GM18873 (cell line): Measurements from ENCODE around the gene SMAP2.
"Not testable (repeated sequence)": the region's sequence is repeated elsewhere in the genome, so short reads cannot be mapped to it uniquely, and the experiment has no call there.

Source experiments
- ATAC-seq: cut with Tn5 transposase; IDR thresholded peaks from one replicate; pipeline ENCODE4 v1.9.1; 2021; ENCODE audit warnings: mild to moderate bottlenecking, moderate library complexity, moderate number of reproducible peaks; ENCODE audit not compliant: unreplicated experiment, low FRiP score

The SMAP2 gene

GRCh38 chr1:40371707-40372258 is 1.7 kb upstream of the SMAP2 start:
- ATAC-seq, result no peak

DNA sequence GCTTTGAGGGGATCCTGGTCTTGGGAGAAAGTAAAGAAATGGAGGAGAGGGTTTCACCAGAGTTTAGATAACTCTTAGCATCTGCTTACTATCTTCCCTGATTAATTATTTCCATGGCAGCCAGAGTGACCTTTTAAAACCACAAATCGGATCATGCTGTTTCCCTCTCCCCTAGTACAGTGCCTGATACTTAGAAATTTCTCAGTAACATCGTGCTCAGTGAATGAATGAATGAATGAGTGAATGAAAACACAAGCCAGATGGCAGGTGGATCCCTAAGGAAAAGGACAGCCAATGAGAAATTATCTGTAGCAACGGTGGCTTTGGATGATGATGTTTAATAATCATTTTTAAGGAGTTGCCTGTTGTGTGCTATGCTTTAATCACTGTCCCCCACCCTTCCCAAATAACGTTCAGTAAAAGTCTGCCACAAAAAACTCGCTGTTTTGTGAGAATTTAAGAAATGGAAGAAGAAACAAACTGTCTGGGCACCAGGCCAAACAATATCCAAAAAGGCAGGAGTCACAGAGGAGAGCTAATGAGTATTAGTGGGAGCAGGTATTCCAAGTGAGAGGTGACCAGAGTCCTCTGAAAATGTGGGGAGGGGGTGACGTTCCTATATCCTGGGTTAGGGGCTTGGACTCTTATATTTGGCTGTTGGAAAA is 737 bp upstream of the SMAP2 start:
- ATAC-seq, result no peak

DNA sequence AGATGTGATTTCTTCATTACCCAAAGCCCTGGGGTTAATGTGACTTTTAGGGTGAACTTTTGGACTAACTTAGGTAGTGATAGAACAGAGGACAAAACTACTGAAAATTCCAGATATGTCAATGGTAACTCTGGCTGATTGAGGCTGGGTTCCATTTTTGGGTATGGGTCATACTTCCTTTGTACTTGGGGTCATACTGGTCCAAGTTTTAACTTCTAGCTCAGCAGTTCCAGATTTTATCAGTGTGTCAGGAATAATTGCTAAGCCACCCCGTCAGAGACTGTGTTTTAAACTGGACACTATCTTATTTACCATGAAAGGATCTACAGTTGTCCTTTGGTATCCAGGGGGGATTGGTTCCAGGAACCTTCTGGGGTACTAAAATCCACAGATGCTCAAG is 4.0 kb downstream of the SMAP2 start:
- no peak for ATAC-seq

DNA sequence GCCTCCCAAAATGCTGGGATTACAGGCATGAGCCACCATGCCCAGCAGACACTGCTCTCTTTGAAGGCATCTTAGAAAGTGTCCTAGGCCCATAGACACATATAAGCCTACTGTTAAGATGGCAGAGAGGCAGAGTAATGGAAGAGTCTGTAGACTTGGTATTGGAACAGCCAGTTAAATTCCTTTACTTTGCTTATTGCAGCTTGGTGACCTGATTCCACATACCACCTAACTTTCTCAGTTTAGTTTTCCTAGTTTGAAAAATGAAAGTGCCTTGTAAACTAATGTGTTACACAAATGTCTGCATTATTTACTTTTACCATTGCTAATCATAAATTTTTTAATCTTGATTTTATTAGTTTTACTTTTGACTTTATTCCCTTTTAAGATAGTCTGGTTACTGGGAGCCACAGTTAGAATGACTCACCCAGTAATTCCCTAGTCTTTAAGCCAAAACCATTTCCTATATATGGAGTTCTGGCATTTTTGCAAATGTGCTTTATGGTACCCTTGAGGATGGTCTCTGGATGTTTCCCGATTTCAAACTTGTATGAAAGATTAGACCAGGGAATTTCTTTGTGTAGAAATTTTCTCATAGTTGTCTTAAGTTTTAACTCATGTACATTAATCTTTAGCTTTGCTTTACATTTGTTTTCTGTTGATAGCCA is 6.4 kb downstream of the SMAP2 start:
- ATAC-seq, result no peak

DNA sequence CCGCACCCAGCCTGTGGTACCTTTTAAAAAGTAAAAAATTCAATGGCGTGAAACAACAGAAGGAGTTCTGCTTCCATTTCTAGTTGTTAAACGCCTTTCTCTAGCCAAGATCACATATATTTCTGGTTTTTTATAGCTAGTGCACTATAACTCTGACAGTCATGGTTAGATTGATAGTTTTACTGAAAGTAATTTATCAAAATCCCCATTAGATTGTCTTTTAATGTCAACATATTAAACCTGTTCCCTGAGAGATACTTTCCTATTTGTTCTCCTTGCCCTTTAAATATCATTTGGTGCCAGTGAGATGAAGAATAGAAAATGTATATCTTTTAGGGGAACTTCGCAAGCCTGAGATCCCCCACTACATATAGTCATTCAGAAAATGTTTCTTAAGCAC is 7.3 kb downstream of the SMAP2 start:
- no peak for ATAC-seq

- ATAC-seq, result no peak
These were observed 8.0 kb downstream of the SMAP2 start for GRCh38 chr1:40381268-40382107.

DNA sequence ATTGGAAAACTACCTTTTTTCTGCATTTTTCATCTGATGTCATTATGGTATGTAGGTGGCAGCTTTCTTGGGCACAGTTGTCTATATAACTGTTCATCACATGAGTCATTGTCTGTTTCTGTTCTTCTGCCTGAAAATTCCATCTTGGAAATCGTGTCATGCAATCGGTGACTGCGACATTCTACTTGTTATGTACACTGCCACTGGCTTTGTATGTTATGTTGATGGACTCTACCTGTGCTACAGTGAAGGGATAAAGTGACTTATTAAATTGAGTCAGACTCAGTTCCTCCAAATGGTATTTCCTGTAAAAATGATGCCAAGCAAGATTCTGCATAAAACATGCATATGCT is 8.6 kb downstream of the SMAP2 start:
- no peak for ATAC-seq

DNA sequence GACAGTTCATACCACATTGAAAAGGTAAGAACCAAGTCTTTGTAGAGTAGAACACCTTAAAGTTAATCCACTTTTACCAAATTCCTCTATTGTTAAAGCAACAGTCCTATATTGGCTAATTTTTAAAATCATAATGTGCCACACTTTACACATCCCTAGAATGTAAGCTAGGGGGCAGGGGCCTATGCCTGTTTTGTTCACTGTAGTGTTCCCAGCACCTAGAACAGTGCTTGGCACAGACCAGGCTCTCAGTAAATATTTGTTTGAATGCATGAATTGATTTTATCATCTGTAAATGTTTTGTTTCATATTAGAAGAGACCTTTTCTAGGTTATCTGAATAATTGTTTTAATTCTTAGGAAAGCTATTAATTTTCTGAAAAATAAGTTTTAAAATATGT is 9.1 kb downstream of the SMAP2 start:
- no peak for ATAC-seq

- no peak for ATAC-seq
These were observed 9.6 kb downstream of the SMAP2 start for GRCh38 chr1:40383095-40383487.

DNA sequence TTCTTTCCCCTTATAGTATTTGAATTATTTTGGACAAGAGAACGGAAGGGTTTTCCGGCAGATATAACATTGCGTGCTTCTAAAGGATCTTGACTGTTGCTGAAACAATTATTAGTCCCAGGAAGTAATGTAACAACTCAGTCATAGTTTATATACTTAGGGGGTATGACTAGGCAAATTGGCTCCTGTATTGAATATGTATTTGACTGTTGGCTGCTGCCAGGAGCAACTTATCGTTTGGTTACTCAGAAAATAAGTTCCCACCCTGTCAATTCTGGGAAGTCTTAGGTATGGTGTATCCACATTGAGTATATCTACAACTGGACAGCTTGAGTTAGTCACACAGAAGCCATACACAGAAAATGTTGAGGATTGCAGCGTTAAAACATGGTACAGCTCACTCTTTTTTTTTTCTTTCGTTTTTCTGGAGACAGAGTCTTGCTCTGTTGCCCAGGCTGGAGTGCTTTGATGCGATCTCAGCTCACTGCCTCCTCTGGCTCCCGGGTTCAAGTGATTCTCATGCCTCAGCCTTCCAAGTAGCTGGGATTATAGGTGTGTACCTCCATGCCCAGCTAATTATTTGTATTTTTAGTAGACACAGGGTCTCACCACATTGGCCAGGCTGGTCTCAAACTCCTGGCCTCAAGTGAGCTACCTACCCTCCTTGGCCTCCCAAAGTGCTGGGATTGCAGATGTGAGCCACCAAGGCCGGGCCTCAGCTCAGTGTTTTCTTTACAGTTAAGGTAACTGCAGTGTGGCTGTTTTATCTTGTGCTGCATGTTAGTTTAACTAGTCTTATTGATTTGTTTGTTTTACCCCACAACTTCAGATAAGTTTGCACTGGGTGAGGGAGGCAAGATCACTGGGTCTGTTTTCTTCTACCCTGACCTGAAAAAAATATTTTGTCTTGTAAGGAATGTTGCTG is 10.2 kb downstream of the SMAP2 start:
- ATAC-seq, result no peak

DNA sequence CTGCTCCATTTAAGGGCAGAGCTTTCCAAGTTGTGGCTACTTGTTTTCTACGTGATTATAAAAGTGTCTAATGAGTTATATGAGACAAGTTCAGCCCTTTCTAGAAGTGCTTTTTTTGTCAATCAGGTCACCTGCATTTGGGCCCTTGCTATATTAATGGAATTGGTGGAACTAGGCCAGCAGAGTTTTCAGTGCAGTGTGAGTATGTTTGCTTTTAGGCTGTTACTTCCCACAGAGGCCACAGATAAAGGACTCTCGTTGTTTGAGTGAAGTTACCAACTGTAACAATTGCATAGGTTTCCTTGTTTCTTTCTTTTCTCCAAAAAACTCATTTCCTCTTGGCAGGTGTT is 10.9 kb downstream of the SMAP2 start:
- ATAC-seq, result no peak

DNA sequence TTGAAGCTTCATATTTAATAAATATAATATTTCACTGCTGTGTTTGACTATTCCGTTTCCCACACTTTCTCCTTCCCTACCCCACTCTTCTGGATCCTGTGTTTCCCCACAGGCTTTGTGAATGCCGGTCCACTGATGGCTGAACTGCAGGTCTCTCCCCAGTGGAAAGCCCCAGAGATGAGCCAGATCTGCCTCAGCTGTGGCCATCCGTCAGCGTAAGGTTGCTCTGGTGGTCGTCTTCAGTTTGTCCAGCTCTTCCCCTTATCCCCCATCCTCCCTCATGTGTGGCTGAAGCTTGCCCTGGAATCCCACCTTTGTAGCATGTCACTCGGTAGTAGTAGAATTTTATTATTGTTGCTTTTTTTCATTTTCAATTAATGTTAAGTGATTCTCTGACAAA is 11.4 kb downstream of the SMAP2 start:
- ATAC-seq, result no peak

DNA sequence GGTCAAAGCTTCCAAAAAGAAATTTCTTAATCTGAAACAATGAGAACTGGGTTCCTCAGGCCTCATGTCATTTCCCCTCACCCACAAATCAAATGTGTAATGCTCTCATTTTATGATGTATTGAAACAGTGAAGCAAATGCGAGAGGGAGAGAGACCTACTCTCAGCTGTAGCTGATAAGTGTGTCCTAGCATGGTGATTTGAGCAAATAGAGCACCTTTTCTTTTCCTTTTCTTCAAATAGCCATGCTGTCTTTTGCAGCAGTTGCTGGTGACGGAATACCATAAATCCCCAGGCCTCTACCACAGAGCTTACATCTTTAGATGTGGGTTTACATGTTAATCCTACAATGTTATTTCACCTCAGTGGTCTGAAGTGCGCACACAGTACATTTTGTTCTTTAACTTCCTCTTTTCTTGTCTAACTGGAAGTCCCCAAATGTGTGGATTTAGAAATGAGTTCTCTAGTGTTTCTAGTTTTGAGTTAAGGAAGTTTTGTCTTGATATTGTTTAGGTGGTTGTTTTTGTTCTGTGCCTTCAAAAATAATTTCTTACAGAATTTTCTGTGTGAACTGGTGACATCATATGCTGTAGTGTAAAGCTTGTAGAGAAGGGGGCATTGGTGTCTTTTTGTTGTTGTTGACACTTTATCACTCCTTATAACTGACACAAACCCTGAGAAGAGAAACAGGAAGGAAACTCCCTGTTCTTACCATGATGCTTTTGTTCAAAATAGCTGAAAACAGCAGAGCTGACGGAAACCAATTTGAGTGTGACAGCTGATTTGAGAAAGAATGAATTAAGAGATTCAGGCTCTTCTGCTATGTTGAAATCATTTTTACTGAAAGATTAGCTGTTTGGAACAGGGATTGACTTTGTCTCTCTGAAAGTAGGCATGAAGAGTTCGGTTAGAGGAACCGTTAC is 12.2 kb downstream of the SMAP2 start:
- peak; percentile 58 for ATAC-seq

GRCh38 chr1:40386359-40386723 is 12.8 kb downstream of the SMAP2 start:
- no peak for ATAC-seq

- ATAC-seq, result no peak
These were observed 13.3 kb downstream of the SMAP2 start for GRCh38 chr1:40386796-40387195.

DNA sequence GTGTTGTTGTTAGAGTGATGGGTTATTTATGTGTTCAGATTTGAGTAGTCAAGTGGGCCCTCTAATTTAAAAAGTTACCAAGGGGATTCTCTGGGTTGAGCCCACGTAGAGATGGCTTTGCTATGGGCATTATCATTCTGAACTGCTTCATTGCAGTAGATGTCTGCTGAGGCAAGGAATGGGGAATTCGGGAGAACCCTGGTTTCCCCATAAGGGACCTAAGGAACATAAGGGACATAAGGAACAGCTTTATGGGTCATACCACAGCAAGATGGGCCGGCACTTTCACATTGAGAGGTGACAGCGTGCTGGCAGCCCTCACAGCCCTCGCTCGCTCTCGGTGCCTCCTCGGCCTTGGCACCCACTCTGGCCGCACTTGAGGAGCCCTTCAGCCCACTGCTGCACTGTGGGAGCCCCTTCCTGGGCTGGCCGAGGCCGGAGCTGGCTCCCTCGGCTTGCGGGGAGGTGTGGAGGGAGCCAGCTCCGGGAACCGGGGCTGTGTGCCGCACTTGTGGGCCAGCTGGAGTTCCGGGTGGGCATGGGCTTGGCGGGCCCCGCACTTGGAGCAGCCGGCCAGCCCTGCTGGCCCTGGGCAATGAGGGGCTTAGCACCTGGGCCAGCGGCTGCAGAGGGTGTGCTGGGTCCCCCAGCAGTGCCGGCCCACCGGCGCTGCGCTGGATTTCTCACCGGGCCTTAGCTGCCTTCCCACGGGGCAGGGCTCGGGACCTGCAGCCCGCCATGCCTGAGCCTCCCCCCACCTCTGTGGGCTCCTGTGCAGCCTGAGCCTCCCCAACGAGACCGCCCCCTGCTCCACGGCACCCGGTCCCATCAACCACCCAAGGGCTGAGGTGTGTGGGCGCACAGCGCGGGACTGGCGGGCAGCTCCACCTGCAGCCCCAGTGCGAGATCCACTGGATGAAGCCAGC is 14.1 kb downstream of the SMAP2 start:
- ATAC-seq, result not testable (repeated sequence)

GRCh38 chr1:40388456-40389321 is 15.2 kb downstream of the SMAP2 start:
- not testable (repeated sequence) for ATAC-seq
